Sigmoid colon (tissue), 7 donors: Measurements from ENCODE around the gene AGPAT2. TPM values are rescaled to one million over a fixed set of nuclear protein-coding genes. Genes with fewer than 3 reads are reported as not detected.
A peak's percentile ranks its signal among the peaks of the same experiment; 100 is the strongest.

Experiments used
- DNase-seq: peaks from one replicate; pipeline ENCODE4 v3.0.0-alpha.2; 2019
- H3K27ac ChIP-seq, 4 donors: fragments of 200-600 bp; sonication (generic); one replicate each; pipeline ENCODE4 v1.5.1; 2016 to 2019; ENCODE audit warnings: mild to moderate bottlenecking in 1 of 4
- H3K27me3 ChIP-seq, 3 donors: fragments of 200-600 bp; sonication (generic); one replicate each; pipeline ENCODE4 v1.5.1; 2019; ENCODE audit warnings: mild to moderate bottlenecking in 1 of 3
- H3K36me3 ChIP-seq, 4 donors: fragments of 200-600 bp; sonication (generic); one replicate each; pipeline ENCODE4 v1.5.1; 2016 to 2019
- H3K4me1 ChIP-seq, 4 donors: fragments of 200-600 bp; sonication (generic); one replicate each; pipeline ENCODE4 v1.5.1; 2017 to 2019
- H3K4me3 ChIP-seq, 4 donors: fragments of 200-600 bp; sonication (generic); one replicate each; pipeline ENCODE4 v1.5.1; 2017 to 2019; ENCODE audit warnings: mild to moderate bottlenecking in 2 of 4, moderate library complexity in 1 of 4
- H3K9me3 ChIP-seq, 4 donors: fragments of 200-600 bp in 3 of 4; sonication (generic) in 3 of 4; one replicate each; pipeline versions ENCODE4 v1.5.1 to v1.6.1; 2013 to 2019
- CTCF ChIP-seq, 4 experiments: fragments of 450-650 bp in 3 of 4; fragments of 200-600 bp in 1 of 4; IDR thresholded peaks; one replicate each; pipeline ENCODE4 v1.5.1; 2016 to 2019; ENCODE audit warnings: antibody characterized with exemption in 4 of 4, mild to moderate bottlenecking in 3 of 4, moderate library complexity in 2 of 4
- EP300 ChIP-seq, 4 donors: sonication (generic); formaldehyde crosslinking; IDR thresholded peaks; one replicate each; pipeline ENCODE4 v1.6.1; 2017; ENCODE audit warnings: antibody characterized with exemption in 4 of 4
- POLR2A ChIP-seq, 2 donors: fragments of 450-650 bp; IDR thresholded peaks; one replicate each; pipeline ENCODE4 v1.6.1; 2016; ENCODE audit warnings: antibody characterized with exemption in 2 of 2, mild to moderate bottlenecking in 2 of 2, moderate library complexity in 2 of 2
- POLR2AphosphoS5 ChIP-seq, 4 donors: sonication (generic); formaldehyde crosslinking; IDR thresholded peaks; one replicate each; pipeline ENCODE4 v1.6.1; 2017; ENCODE audit warnings: antibody characterized with exemption in 4 of 4
- WGBS, 2 donors: extraction: QIAGEN DNeasy Blood & Tissue Kit; methylation state at CpG; one replicate each; pipeline ENCODE4 v1.1.7; 2013; 5-methylcytosine and 5-hydroxymethylcytosine counted together
- intact Hi-C: fragments of 100-400 bp; cut with DNase I; formaldehyde crosslinking; loops from one replicate; pipeline ENCODE4 v1.15.1; 2023
- polyA plus RNA-seq, 3 donors: library from polyadenylated mRNA; stranded (reverse); fragments of 200-250 nt; gene quantifications; one replicate each; pipeline ENCODE4 v1.2.3, GENCODE V29; 2013
- total RNA-seq, 4 donors: library from RNA; depleted of rRNA; stranded (reverse); fragments of >200 nt; gene quantifications; one replicate each; pipeline ENCODE4 v1.1.0, GENCODE V29; 2016
- donor health status: healthy with polysubstance abuse.
- donor health status: Bipolar disorder and iron deficiency.
- donor health status: healthy.

The AGPAT2 gene
- total and polyA plus RNA-seq, 7 donors, result 28.0 to 345 (median 62.4) TPM

GRCh38 chr9:136695955-136696354 lies 8.7 kb upstream of the AGPAT2 start:
- Histone ChIP-seq H3K9me3 (no peaks in the 10 kb centered on the region), H3K4me3 (no peak overlapping the region), H3K27me3 (no peaks in the 10 kb centered on the region), H3K4me1 (peaks cover 0 to 45% (median 28%) of the 10 kb centered on the region in 4 donors), H3K27ac (peak overlapping the region in 1 of 4 donors; percentile 14), H3K36me3 (no peaks in the 10 kb centered on the region)
- intact Hi-C loops, result no loop called here
- 56 to 64% methylated on average over 23 of the region's 23 CpGs for WGBS, 2 donors
- no peak for TF ChIP-seq POLR2AphosphoS5 (IDR thresholded peaks at IDR 0.05)
- no peak for TF ChIP-seq EP300 (IDR thresholded peaks at IDR 0.05)
- no peak for TF ChIP-seq POLR2A (IDR thresholded peaks at IDR 0.05)
- TF ChIP-seq CTCF (IDR thresholded peaks at IDR 0.05), result no peak
- DNase-seq, result no peak

- TF ChIP-seq CTCF (IDR thresholded peaks at IDR 0.05), result no peak
- no peak for TF ChIP-seq EP300 (IDR thresholded peaks at IDR 0.05)
- intact Hi-C loops, result no loop called here
- no peaks in the 10 kb centered on the region for H3K27me3 ChIP-seq
- H3K4me1 ChIP-seq, result peaks cover 0 to 45% (median 28%) of the 10 kb centered on the region in 4 donors
- WGBS, 2 donors, result 18 to 60% methylated on average over 10 of the region's 10 CpGs
- DNase-seq, result no peak
- H3K36me3 ChIP-seq, result no peaks in the 10 kb centered on the region
- no peaks in the 10 kb centered on the region for H3K9me3 ChIP-seq
- peak overlapping the region in 1 of 4 donors; percentile 14 for H3K27ac ChIP-seq
- H3K4me3 ChIP-seq, result no peak overlapping the region
Observed at GRCh38 chr9:136695435-136695895, 8.2 kb upstream of the AGPAT2 start.

GRCh38 chr9:136694872-136695247 lies 7.6 kb upstream of the AGPAT2 start:
- Histone ChIP-seq H3K4me3 (no peak overlapping the region), H3K9me3 (no peaks in the 10 kb centered on the region), H3K27ac (peak overlapping the region in 1 of 4 donors; percentile 14), H3K27me3 (no peaks in the 10 kb centered on the region), H3K4me1 (peaks cover 0 to 45% (median 28%) of the 10 kb centered on the region in 4 donors), H3K36me3 (no peaks in the 10 kb centered on the region)
- intact Hi-C loops, result loop anchor here (5.0 kb wide), 1 partner anchor 208 kb away; no protein-coding TSS in a partner anchor
- TF ChIP-seq POLR2AphosphoS5 (IDR thresholded peaks at IDR 0.05), result no peak
- no peak for TF ChIP-seq EP300 (IDR thresholded peaks at IDR 0.05)
- TF ChIP-seq POLR2A (IDR thresholded peaks at IDR 0.05), result no peak
- TF ChIP-seq CTCF (IDR thresholded peaks at IDR 0.05), result no peak
- 35 to 84% methylated on average over 11 of the region's 11 CpGs for WGBS, 2 donors
- DNase-seq, result no peak

- intact Hi-C loops, result loop anchor here (5.0 kb wide), 1 partner anchor 207 kb away; no protein-coding TSS in a partner anchor
- Histone ChIP-seq H3K4me3 (no peak overlapping the region), H3K27me3 (no peaks in the 10 kb centered on the region), H3K36me3 (no peaks in the 10 kb centered on the region), H3K4me1 (peaks cover 0 to 43% (median 26%) of the 10 kb centered on the region in 4 donors), H3K9me3 (no peaks in the 10 kb centered on the region), H3K27ac (peak overlapping the region in 1 of 4 donors; percentile 14)
- WGBS, 2 donors, result 11 to 49% methylated on average over 32 of the region's 32 CpGs
- TF ChIP-seq POLR2AphosphoS5 (IDR thresholded peaks at IDR 0.05), result no peak
- TF ChIP-seq CTCF (IDR thresholded peaks at IDR 0.05), result peak in 3 of 4 experiments; percentile 37 to 68 (median 64)
- no peak for DNase-seq
Observed at GRCh38 chr9:136694163-136694871, 7.1 kb upstream of the AGPAT2 start.
